Stimulated activated CD4-positive, alpha-beta T cell treated with anti-CD3 and anti-CD28 coated beads, Interleukin-2, amount 100 ng/mL, for 48 hours (primary cell): ENCODE measurements around the gene OBSCN.

Experiments used
- DNase-seq, 2 donors: peaks; one replicate each; pipeline ENCODE4 v3.0.0-alpha.2; 2020

OBSCN gene

DNA sequence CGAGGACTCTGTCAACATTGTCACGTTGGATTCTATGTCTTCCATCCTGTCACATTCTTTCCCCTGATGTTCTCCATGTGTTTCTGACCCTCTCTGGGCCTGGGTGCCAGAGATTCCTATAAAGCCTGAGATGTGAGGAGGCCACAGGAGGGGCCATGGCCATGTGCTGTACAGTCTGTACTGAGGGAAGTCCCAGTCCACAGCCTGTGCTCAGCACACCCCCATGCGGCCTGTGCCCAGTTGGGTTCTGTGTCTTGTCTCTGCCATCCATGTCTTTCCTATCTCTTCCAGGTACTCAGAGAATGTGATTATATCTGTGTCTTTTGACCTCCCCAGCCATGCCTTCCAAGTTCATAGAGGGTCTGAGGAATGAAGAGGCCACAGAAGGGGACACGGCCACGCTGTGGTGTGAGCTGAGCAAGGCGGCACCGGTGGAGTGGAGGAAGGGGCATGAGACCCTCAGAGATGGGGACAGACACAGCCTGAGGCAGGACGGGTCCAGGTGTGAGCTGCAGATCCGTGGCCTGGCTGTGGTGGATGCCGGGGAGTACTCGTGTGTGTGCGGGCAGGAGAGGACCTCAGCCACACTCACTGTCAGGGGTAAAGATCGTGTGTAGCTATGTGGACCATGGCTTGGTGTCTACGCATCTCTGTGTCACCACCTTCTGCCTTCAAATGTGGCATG lies 86.1 kb downstream of the OBSCN start:
- no peak for DNase-seq

DNA sequence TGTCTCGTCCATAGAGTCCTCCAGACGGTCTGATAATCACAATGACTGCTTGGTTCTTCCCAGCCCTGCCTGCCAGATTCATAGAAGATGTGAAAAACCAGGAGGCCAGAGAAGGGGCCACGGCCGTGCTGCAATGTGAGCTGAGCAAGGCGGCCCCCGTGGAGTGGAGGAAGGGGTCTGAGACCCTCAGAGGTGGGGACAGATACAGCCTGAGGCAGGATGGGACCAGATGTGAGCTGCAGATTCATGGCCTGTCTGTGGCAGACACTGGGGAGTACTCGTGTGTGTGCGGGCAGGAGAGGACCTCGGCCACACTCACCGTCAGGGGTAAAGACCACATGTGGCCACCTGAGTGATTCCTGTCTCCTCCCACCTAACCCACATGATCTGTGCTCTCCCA lies 86.9 kb downstream of the OBSCN start:
- no peak for DNase-seq

DNA sequence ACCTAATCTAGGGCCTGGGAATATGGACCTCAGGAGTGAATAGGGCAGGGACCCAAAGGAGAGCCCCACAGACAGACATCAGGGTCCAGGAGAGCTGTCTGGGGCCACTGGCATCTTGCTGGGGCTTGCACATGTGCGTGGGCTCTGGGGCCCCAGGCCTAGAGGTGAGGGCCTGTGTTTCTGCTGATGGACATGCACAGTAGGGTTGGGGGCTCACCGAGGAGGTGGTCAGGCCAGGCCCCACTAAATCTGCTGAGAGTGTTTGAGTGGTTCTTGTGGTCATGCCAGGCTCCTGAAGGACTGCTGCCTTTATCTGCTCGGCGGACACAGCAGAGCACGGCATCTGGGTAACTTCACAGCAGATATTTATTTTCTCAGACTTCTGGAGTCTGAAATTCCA lies 87.4 kb downstream of the OBSCN start:
- no peak for DNase-seq

DNA sequence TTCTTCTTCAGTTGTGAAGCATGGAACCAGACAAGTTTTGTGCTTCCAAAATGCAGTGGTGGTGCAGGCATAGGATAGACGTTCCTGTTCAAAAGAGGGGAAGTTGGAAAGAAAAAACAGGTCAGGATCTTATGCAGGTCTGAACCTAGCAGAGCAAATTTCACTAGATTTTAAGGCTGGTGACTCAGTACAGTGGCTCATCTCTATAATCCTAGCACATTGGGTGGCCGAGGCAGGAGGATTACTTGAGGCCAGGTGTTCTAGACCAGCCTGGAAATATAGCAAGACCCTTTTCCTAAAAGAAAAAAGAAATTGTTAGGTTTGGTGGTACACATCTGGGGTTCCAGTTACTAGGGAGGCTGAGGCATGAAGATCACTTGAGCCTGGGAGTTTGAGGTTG lies 88.1 kb downstream of the OBSCN start:
- DNase-seq: no peak

DNA sequence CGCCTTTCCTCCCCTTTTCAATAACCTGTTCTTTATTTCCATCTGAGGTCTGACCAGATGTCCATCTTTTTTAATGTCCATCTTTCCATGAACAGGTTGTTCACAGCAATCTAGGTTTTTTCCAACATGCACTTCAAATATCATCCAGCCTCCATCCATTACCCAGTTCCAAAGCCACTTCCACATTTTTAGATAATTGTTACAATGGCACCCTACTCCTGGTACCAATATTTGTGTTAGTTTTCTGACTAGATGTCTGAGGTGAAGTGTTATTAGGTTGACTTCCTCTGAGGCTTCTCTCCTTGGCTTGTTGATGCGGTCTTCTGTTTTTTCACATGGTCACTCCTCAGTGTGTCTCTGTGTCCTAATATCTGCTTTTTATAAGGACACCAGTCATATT lies 89.4 kb downstream of the OBSCN start:
- no peak for DNase-seq

DNA sequence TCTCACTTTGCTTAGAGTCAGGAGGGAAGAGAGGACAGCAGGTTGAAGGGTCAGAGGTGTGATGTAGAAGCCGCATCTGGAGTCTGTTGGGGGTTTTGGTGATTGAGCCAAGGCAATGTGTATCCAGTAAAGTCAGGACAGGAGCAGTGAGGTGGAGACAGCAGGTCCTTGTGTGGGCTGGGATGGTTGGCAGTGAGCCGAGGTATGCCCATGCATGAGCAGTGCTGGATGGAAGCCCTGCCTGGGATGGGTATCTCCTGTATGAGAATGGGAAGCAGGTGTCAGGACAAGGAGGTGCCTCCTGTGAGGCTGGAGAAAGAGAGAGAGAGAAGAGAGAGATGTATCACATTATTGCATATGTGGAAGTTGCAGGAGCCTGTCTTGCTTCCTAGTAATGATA lies 90.0 kb downstream of the OBSCN start:
- DNase-seq: no peak

DNA sequence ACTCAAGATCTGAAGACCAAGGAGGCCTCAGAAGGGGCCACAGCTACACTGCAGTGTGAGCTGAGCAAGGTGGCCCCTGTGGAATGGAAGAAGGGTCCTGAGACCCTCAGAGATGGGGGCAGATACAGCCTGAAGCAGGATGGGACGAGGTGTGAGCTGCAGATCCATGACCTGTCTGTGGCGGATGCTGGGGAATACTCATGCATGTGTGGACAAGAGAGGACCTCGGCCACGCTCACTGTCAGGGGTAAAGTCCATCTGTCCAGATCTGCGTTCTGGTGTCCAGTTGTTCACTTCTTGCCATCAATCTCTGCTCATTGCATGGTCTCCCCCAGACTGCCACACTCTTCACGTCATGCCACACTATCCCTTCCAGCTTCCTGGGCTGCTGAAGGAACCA lies 90.6 kb downstream of the OBSCN start:
- DNase-seq: no peak

DNA sequence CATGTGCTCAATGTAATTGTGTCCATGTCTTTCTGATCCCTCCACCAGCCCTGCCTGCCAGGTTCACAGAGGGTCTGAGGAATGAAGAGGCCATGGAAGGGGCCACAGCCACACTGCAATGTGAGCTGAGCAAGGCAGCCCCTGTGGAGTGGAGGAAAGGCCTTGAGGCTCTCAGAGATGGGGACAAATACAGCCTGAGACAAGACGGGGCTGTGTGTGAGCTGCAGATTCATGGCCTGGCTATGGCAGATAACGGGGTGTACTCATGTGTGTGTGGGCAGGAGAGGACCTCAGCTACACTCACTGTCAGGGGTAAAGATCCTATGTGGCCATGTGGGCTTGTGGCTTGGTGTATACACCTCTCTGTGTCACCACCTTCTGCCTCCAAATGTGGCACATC lies 91.4 kb downstream of the OBSCN start:
- DNase-seq: no peak

DNA sequence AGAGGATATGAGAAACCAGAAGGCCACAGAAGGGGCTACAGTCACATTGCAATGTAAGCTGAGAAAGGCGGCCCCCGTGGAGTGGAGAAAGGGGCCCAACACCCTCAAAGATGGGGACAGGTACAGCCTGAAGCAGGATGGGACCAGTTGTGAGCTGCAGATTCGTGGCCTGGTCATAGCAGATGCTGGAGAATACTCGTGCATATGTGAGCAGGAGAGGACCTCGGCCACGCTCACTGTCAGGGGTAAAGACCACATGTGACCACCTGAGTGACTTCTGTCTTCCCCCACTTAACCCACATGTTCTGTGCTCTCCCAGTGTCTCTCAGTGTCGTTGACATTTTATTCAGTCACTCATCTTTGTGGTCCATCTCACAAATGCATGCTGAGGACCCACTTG lies 92.1 kb downstream of the OBSCN start:
- no peak for DNase-seq

DNA sequence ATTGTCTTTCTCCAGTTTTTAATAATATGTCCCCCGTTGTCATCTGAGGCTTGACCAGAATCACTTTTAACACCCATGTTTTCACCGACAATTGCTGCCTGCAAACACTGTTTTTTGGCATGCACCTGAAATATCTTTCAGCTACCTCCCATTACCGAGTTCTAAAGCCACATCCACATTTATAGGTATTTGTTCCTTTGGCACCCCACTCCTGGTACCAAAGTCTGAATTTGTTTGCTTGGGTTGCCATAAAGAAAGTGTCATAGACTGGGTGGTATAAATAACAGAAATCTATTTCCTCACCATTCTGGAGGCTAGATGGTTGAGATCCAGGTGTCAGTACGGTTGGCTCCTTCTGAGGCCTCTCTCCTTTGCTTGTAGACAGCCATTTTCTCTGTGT lies 94.2 kb downstream of the OBSCN start:
- no peak for DNase-seq

DNA sequence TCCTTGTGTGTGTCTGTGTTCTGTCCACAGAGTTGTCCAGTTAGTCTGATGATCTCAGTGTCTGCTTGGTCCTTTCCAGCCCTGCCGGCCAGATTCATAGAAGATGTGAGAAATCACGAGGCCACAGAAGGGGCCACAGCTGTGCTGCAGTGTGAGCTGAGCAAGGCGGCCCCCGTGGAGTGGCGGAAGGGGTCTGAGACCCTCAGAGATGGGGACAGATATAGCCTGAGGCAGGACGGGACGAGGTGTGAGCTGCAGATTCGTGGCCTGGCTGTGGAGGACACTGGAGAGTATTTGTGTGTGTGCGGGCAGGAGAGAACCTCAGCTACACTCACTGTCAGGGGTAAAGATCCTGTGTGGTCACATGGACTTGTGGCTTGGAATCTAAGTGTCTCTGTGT lies 95.8 kb downstream of the OBSCN start:
- no peak for DNase-seq

DNA sequence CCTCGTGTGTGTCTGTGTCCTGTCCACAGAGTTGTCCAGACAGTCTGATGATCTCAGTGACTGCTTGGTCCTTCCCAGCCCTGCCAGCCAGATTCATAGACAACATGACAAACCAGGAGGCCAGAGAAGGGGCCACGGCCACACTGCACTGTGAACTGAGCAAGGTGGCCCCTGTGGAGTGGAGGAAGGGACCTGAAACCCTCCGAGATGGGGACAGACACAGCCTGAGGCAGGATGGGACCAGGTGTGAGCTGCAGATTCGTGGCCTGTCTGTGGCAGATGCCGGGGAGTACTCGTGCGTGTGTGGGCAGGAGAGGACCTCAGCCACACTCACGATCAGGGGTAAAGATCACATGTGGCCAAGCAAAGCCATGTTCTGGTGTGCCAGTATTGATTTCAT lies 96.4 kb downstream of the OBSCN start:
- DNase-seq: no peak

DNA sequence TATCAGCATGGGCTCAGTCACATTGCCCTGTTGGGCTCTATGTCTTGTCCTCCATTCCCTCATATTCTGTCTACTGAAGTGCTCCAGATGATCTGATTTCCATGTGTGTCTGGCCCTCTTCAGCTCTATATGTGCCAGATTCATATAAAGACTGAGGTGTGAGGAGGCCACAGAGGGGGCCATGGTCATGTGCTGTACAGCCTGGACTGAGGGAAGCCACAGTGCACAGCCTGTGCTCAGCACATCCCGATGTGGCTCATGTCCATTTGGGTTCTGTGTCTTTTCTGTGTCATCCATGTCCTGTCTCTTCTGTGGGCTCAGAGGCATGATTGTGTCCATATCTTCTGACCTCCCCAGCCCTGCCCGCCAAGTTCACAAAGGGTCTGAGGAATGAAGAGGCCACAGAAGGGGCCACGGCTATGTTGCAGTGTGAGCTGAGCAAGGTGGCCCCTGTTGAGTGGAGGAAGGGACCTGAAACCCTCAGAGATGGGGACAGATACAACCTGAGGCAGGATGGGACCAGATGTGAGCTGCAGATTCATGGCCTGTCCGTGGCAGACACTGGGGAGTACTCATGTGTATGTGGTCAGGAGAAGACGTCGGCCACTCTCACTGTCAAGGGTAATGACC lies 97.0 kb downstream of the OBSCN start:
- no peak for DNase-seq

DNA sequence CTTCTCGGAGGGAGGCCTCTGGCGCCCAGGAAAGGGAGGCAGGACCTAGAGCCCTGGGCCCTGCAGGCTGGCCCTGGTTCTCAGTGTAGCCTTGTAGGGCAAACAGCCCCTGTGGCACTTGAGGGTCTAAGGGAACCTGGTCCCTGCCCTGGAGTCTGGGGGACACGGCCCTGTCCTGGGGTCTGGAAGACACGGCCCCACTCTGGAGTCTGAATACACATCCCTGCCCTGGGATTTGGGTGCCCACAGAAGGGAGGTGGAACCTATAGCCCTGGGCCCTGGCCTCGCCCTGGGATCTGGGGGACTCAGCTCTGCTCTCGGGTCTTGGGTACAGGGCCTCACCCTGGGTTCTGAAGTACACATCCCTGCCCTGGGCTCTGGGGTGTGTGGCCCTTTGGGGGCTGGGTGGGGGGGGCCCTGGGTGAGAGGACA lies 97.9 kb downstream of the OBSCN start:
- no peak for DNase-seq

DNA sequence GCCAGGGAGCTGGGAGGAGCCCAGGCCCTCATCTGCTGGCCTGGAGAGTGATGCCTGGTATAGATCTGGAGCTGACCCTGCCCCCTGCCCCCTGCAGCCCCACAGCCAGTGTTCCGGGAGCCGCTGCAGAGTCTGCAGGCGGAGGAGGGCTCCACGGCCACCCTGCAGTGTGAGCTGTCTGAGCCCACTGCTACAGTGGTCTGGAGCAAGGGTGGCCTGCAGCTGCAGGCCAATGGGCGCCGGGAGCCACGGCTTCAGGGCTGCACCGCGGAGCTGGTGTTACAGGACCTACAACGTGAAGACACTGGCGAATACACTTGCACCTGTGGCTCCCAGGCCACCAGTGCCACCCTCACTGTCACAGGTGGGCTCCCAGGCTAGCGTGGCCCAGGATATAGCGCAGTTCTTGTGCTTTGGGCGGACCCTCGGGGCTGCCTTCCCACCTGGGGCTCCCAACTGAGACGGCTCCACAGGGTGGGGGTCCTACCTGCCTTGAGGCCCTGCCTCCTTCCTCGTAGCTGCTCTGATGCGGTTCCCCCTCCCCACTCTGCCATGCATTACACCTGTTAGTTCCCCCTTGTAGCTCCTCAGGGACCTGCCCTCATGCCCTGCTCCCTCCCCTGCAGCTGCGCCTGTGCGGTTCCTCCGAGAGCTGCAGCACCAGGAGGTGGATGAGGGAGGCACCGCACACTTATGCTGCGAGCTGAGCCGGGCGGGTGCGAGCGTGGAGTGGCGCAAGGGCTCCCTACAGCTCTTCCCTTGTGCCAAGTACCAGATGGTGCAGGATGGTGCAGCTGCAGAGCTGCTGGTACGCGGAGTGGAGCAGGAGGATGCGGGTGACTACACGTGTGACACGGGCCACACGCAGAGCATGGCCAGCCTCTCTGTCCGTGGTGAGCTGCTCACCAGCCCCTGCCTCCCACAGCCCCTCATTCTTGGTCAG lies 98.7 kb downstream of the OBSCN start:
- DNase-seq: no peak

DNA sequence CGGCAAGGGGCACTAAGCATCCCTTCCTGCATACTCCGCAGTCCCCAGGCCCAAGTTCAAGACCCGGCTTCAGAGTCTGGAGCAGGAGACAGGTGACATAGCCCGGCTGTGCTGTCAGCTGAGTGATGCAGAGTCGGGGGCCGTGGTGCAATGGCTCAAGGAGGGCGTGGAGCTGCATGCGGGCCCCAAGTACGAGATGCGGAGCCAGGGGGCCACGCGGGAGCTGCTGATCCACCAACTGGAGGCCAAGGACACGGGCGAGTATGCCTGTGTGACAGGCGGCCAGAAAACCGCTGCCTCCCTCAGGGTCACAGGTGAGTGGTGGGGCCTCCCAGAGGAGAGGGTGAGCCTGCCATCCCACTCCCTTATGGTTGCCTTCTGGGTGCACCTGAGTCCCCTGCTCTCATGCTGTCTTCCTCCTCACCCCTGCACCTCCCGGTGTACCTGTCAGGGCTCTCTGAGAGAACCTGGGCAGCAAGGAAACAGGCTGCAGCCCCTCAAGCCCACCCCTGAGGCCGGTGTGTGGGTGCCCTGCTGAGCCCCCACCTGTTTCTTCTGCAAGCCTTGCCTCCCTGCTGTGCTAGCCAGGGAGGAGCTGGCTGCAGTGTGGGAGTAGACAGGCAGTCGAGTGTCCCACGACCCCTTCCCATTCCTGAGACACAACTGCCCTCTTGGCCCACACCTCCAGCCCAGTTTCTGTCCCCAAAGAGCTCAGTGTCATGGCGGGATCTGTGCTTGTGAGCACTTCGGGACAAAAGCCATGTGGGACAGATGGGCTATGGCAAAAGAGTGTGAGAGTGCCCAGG lies 99.6 kb downstream of the OBSCN start:
- no peak for DNase-seq

DNA sequence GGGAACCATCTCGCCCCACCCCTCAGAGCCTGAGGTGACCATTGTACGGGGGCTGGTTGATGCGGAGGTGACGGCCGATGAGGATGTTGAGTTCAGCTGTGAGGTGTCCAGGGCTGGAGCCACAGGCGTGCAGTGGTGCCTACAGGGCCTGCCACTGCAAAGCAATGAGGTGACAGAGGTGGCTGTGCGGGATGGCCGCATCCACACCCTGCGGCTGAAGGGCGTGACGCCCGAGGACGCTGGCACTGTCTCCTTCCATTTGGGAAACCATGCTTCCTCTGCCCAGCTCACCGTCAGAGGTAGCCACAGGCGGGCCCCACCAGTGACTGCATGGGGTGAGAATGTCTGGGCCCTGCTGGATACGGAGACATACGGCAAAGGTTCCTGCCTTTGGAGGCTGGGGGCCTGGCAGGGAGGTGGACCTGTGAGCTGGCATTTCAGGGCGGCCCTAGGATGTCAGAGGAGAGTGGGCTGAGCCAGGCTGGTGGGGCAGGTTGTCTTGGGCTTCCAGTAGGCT lies 100.3 kb downstream of the OBSCN start:
- no peak for DNase-seq

DNA sequence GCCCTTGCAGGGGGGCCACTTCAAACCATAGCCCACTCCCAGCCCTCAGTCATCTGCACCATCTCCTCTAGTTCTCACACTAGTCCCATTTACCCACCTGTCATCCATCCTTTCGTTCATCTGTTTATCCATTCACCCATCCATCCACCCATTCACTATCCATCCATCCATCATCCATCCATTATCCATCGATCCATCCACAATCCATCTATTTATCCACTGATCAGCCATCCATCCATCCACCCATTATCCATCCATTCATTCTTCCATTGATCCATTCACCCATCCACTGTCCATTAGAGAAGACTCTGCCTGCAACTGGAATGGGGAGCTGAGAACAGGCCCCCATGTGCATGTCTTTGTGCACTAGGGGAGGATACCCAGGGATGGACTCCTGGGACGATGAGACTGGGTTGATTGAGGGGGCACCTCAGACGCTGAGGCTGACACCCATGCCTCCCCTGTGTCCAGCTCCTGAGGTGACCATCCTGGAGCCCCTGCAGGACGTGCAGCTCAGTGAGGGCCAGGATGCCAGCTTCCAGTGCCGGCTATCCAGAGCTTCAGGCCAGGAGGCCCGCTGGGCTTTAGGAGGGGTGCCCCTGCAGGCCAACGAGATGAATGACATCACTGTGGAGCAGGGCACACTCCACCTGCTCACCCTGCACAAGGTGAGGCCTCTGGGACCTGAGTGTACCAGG lies 100.9 kb downstream of the OBSCN start:
- DNase-seq: no peak

DNA sequence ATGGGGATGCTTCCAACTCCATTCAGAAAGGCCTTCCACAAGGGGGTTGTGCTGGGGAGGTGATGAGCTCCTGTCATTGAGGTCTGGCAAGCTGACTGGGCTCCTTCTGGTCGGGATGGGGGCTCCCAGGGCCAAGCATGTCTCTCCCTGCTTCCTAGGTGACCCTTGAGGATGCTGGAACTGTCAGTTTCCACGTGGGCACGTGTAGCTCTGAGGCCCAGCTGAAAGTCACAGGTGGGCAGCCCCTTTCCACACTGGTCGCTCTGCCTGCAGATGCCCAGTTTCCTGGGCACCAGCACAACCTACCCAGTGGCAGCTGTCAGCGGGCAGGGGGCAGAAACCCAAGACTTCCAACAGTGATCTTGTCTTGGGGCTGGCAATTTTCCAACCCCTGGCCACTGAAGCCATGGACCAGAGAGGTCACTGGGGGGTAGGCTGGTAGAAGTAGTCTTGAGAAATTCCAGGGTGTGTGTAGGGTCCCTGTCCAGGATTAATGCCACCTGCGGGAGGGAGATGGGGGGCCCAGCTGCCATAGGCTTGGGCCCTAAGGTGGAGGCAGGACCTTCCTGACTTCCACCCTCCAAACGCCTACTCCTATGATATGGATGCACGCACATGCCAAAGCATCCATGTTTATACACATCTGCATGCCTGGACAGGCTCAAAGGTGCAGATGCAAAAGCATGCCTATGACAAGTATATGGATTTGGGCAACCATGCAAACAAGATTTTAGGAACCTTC lies 101.7 kb downstream of the OBSCN start:
- DNase-seq: no peak

DNA sequence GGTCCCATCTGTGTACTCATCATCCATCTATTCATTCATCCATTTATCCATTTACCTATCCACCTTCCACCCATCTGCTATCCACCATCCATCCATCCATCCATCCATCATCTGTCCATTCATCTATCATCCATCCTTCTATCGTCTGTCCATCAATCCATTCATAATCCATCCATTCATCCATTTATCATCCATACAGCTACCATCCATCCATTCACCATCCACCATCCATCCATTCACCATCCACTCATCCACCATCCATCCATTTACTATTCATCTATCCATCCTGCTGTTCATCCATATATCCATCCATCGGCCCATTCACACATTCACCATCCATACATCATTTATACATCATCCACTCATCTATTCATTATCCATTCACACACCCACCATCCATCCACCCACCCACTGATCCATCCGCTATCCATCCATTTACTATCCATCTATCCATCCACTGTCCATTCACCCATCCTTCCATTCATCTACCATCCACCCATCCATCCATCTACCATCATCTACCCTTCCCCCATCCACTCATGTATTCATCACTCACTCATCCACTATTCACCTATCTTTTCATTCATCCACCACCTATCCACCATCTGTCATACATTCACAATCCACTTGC lies 102.4 kb downstream of the OBSCN start:
- DNase-seq: no peak

DNA sequence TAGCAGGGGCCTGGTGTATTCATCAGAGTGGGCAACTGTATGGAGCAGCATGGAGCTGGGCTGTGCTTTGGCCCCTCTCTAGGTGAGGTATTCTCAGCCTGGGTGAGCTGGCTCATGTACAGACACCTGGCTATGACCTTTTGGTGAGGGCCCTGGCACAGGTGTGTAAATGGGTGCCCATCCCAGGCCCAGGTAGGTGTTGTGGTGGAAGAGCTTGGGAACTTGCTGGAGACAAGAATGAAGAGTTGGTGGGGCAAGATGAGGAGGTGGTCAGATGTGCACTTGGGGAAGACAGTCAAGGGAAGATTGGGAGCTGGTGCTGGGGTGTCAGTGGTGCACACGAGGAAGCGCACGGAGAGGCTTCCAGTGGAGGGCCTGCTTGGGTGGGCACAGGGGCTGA lies 103.2 kb downstream of the OBSCN start:
- no peak for DNase-seq
